Neutrophil (primary cell): ENCODE measurements around the gene KXD1.
"Not testable (repeated sequence)": the region's sequence is repeated elsewhere in the genome, so short reads cannot be mapped to it uniquely, and the experiment has no call there.

Experiments
- H3K27ac ChIP-seq: fragments of 200-600 bp; sonication (generic); 2 replicates; pipeline ENCODE4 v1.5.1; 2016; ENCODE audit warnings: mild to moderate bottlenecking, moderate library complexity
- H3K27me3 ChIP-seq: fragments of 200-600 bp; sonication (generic); 2 replicates; pipeline ENCODE4 v1.6.0; 2016; ENCODE audit warnings: mild to moderate bottlenecking
- H3K36me3 ChIP-seq: fragments of 200-600 bp; sonication (generic); 2 replicates; pipeline ENCODE4 v1.5.1; 2017
- H3K4me1 ChIP-seq, 2 experiments: fragments of 200-600 bp in 1 of 2; sonication (generic) in 1 of 2; 1 replicate in 1 of 2; 2 replicates in 1 of 2; pipeline versions ENCODE4 v1.5.1 to v1.6.1; 2013 to 2016; ENCODE audit warnings: low read depth in 1 of 2, low read length in 1 of 2, mild to moderate bottlenecking in 1 of 2, moderate library complexity in 1 of 2; ENCODE audit not compliant: control insufficient read depth in 1 of 2, insufficient read depth in 1 of 2
- H3K4me3 ChIP-seq, 2 experiments: fragments of 200-600 bp in 1 of 2; sonication (generic) in 1 of 2; 1 replicate in 1 of 2; 2 replicates in 1 of 2; pipeline ENCODE4 v1.5.1; 2013 to 2016; ENCODE audit warnings: low read depth in 1 of 2, low read length in 1 of 2, mild to moderate bottlenecking in 1 of 2, moderate library complexity in 1 of 2
- H3K9me3 ChIP-seq: fragments of 200-600 bp; sonication (generic); 2 replicates; pipeline ENCODE4 v1.5.1; 2016
- TF ChIP-seq, protein P1 (sequence below): fragments of 200-600 bp; sonication (generic); IDR thresholded peaks from 2 replicates; pipeline ENCODE4 v1.5.1; 2016; ENCODE audit warnings: antibody characterized with exemption

Gene KXD1

GRCh38 chr19:18538115-18538514 is 19.6 kb upstream of the KXD1 start:
- H3K27ac ChIP-seq = no peak overlapping the region
- TF ChIP-seq, protein P1, sequence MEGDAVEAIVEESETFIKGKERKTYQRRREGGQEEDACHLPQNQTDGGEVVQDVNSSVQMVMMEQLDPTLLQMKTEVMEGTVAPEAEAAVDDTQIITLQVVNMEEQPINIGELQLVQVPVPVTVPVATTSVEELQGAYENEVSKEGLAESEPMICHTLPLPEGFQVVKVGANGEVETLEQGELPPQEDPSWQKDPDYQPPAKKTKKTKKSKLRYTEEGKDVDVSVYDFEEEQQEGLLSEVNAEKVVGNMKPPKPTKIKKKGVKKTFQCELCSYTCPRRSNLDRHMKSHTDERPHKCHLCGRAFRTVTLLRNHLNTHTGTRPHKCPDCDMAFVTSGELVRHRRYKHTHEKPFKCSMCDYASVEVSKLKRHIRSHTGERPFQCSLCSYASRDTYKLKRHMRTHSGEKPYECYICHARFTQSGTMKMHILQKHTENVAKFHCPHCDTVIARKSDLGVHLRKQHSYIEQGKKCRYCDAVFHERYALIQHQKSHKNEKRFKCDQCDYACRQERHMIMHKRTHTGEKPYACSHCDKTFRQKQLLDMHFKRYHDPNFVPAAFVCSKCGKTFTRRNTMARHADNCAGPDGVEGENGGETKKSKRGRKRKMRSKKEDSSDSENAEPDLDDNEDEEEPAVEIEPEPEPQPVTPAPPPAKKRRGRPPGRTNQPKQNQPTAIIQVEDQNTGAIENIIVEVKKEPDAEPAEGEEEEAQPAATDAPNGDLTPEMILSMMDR = no peak
- H3K4me1 ChIP-seq = peaks cover 15 to 17% of the 10 kb centered on the region in 2 experiments
- no peaks in the 10 kb centered on the region for H3K9me3 ChIP-seq
- H3K27me3 ChIP-seq = no peaks in the 10 kb centered on the region
- H3K36me3 ChIP-seq = peaks cover 86% of the 10 kb centered on the region
- H3K4me3 ChIP-seq = no peak overlapping the region

- TF ChIP-seq, protein P1 = no peak
- peaks cover 21 to 24% of the 10 kb centered on the region in 2 experiments for H3K4me1 ChIP-seq
- H3K27me3 ChIP-seq = no peaks in the 10 kb centered on the region
- peaks cover 76% of the 10 kb centered on the region for H3K36me3 ChIP-seq
- no peak overlapping the region for H3K27ac ChIP-seq
- H3K9me3 ChIP-seq = no peaks in the 10 kb centered on the region
- no peak overlapping the region for H3K4me3 ChIP-seq
Observed at GRCh38 chr19:18539372-18539771, 18.3 kb upstream of the KXD1 start.

GRCh38 chr19:18540200-18540599 is 17.5 kb upstream of the KXD1 start:
- H3K36me3 ChIP-seq = peaks cover 68% of the 10 kb centered on the region

DNA sequence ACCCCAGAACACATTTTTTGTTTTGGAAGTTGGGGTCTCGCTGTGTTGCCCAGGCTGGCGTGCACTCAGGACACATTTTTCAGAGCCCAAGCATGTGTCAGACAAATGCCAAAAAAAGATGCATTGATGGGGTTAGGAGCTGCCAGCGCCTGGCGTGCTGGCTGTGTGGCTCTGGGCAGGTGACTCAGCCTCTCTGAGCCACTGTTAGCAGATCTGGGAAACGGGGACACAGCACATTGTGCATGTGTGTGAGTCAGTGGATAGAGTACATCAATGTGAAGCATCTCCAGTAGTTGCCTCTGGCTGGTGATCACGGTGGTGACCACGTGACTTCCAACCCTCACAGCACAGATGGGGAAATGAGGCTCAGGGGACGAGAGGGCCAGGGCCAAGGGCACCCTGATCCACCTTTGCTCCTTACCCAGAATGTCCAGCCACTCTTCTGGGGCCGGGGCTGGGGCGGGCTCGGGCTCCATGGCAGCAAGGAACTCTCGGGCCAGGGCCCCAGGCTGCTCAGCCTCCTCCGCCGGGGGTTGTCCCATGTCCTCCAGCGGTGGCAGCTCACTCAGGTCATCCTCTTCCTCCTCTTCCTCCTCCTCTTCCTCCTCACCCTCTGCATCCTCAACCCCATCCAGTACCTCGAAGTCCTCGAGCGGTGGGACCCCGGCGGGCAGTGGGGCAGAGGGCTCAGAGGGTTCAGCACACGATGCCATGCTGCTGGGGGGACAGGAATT is 16.2 kb upstream of the KXD1 start:
- peak overlapping the region; percentile 95 for H3K27ac ChIP-seq
- no peaks in the 10 kb centered on the region for H3K9me3 ChIP-seq
- peaks cover 41 to 42% of the 10 kb centered on the region in 2 experiments for H3K4me1 ChIP-seq
- peaks cover 56% of the 10 kb centered on the region for H3K36me3 ChIP-seq
- no peaks in the 10 kb centered on the region for H3K27me3 ChIP-seq
- TF ChIP-seq, protein P1 = no peak
- H3K4me3 ChIP-seq = peak overlapping the region in 1 of 2 experiments; percentile 73

More at GRCh38 chr19:18540200-18540599, 17.5 kb upstream of the KXD1 start:
- not testable (repeated sequence) for H3K27me3 ChIP-seq, H3K9me3 ChIP-seq, H3K4me3 ChIP-seq, H3K27ac ChIP-seq
- peaks cover 29 to 32% of the 10 kb centered on the region in 2 experiments for H3K4me1 ChIP-seq

DNA sequence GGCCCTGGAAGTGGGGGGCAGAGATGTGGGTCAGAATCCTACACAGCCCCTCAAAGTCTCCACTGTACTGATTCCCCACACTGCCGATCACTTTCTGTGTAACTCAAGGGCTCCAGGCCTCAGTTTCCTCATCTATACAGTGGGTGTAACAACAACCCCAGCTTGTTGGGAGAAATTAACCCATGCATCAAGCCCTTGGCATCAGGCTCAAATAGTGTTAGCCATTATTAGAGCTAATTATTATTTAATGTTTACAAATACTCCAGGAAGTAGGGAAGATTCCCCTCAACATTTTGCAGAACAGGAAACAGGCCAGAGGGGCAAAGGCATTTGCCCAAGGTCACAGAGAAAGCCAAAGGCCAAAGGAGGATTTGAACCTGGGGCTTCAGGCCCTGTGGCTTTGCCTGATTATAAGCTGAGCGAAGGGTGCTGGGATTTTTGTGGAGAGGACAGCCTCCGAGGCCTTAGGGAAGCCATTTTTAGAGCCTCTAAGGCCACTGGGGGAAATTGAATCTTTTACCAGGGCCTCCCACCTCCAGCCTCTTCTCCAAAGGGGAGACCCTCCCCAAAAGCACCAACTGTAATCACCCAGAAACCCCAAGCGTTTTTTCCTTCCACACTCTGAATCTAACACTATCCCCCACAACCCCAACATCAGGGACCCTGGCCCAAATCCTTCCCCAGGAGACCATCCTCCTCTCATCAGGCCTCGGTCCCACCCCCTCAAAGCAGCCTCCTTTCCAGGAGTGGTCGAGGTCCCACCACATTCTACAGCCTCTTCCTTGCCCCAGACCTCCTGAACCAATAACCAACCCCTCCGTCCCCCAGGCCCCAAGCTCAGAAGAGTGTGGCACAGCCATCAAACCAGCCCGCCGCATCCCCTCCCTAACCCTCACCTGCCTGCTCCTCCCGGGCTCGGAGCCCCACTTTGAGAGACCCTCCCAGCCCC is 15.4 kb upstream of the KXD1 start:
- peak overlapping the region; percentile 95 for H3K27ac ChIP-seq
- H3K27me3 ChIP-seq = no peaks in the 10 kb centered on the region
- H3K9me3 ChIP-seq = no peaks in the 10 kb centered on the region
- peak overlapping the region; percentile 73 to 82 for H3K4me3 ChIP-seq
- H3K4me1 ChIP-seq = peaks cover 41 to 42% of the 10 kb centered on the region in 2 experiments
- peaks cover 47% of the 10 kb centered on the region for H3K36me3 ChIP-seq
- TF ChIP-seq, protein P1 = no peak
